GM18511 (cell line): ENCODE measurements around the gene PELI3.

Source experiments
- ATAC-seq: cut with Tn5 transposase; IDR thresholded peaks from one replicate; pipeline ENCODE4 v1.9.1; 2021; ENCODE audit warnings: mild to moderate bottlenecking, moderate library complexity; ENCODE audit not compliant: unreplicated experiment

The PELI3 gene

GRCh38 chr11:66497206-66497605 is 30.5 kb downstream of the PELI3 start:
- ATAC-seq: no peak

DNA sequence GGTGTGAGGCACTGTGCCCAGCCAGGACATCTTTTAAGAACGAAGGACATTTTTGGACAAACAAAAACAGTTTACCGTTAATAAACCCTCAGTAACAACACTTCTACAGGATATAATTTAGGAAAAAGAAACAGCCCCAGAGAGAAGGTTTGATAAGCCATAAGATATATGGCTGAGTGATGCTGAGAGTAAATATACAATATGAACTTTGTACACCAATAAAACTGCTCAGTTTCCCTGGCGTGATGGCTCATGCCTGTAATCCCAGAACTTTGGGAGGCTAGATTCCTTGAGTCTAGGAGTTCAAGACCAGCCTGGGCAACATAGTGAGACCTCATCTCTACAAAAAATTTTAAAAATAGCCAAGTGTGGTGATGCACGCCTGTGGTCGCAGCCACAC is 31.8 kb downstream of the PELI3 start:
- ATAC-seq: no peak

DNA sequence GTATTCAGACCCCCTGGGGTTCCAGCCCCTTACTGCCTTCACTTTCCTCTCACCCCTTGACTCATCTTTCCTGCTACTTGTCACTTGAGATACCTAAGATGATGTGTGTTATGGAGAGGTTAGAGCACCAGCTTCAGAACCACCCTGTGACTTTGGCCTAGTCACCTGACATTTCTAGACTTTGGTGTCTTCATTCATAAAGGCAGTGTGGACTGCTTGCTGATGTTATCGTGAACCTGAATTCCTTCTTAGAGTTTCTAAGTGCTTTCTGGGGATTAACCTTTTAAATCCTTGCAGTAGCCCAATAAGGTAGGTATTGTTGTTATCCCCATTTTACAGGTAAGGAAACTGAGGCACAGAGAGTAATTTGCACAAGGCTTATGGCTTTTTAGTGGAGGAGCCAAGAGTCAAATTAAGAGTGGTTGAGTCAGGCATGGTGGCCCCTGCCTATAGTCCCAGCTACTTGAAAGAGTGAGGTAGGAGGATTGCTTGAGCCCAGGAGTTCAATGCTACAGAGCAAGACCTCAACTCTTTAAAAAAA is 38.6 kb downstream of the PELI3 start:
- no peak for ATAC-seq

DNA sequence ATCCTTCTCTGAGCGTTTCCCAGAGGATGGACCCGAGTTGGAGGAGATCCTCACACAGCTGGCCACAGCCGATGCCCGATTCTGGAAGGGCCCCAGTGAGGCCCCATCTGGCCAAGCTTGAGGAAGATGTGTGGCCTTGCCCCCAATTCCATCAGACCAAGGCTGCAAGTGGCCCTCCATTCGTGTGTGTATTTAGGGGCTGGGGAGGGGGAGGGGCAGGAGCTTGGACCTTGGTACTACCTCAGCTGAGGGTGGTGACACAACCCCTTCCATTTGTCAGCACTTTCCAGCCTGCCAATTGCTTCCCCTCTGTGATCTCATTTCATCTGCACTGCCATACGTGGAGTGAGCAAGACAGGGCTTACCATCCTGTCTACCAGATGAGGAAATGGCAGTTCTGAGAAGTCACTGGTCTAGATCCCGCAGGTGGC is 42.4 kb downstream of the PELI3 start:
- ATAC-seq: no peak

DNA sequence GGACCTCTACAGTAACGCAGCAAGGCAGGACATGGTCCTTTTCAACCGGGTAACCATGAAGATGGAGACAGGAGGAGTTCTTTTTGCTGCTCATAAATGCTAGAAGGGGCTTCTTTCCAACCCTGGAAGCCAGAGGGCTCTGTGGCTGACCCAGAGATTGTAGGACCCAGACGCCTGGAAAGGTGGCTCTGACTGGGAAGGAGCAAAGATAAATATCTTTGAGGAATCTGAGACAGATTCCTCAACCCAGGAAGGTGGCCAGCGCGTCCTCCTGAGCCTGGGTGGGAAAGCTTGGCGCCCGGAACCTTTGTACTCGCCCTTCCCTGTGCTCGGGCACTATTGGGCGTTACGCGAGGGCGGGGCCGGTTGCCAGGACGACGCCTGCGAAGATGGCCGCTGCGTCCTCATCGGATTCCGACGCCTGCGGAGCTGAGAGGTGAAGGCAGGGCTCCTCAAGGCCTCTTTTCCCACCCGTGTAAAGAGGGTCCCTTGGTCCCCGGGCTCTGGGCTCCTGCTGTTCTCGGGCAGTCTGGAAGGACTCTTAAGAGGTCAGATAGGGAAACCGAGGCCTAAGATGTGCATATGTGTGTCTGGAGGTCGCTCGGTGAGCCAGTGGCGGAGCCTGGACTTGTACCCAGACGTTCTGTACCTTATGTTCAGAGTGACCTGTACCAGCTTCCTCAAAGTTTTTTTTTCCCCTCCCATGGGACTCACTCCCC is 43.7 kb downstream of the PELI3 start, which contains the start of gene BBS1:
Gene BBS1 (plus strand): TSS at position 365 of the 719 bp plus-strand sequence. CDS start 25 bp downstream, at position 390.
- peak; percentile 93 for ATAC-seq

DNA sequence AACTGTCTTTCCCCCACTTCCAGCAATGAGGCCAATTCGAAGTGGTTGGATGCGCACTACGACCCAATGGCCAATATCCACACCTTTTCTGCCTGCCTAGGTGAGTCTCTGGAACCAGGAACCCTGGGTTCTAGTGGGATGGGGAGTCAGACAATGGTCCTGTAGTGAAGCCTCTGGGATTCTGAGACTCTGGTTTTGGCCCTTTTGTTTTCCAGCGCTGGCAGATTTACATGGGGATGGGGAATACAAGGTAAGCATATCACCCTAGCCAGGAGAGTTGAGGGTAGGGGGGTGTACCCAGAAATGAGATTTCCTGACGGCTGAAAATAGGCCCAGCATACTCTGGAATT is 44.3 kb downstream of the PELI3 start:
- no peak for ATAC-seq

- ATAC-seq: no peak
Observed at GRCh38 chr11:66523611-66524010, 56.9 kb downstream of the PELI3 start.

GRCh38 chr11:66524304-66525040 is 57.8 kb downstream of the PELI3 start:
- ATAC-seq: no peak
